GM03348 (cell line): ENCODE results near the gene MRPL54.
"Not testable (repeated sequence)": the region's sequence is repeated elsewhere in the genome, so short reads cannot be mapped to it uniquely, and the experiment has no call there.

Experiments
- DNase-seq: peaks from one replicate; pipeline ENCODE4 v3.0.0; 2012; ENCODE audit warnings: low spot score

MRPL54 gene

GRCh38 chr19:3743486-3743885, 19.0 kb upstream of the MRPL54 start:
- no peak for DNase-seq

- no peak for DNase-seq
Measured at GRCh38 chr19:3745363-3746045, 17.0 kb upstream of the MRPL54 start.

GRCh38 chr19:3746371-3747056, 16.0 kb upstream of the MRPL54 start:
- DNase-seq, result no peak

GRCh38 chr19:3748965-3749364, 13.5 kb upstream of the MRPL54 start:
- no peak for DNase-seq

GRCh38 chr19:3750211-3750610, 12.3 kb upstream of the MRPL54 start:
- no peak for DNase-seq

- no peak for DNase-seq
Measured at GRCh38 chr19:3751236-3751635, 11.2 kb upstream of the MRPL54 start.

GRCh38 chr19:3752492-3752891, 10.0 kb upstream of the MRPL54 start:
- DNase-seq, result no peak

GRCh38 chr19:3753631-3754410, 8.7 kb upstream of the MRPL54 start:
- no peak for DNase-seq

GRCh38 chr19:3757705-3758104, 4.8 kb upstream of the MRPL54 start:
- DNase-seq, result not testable (repeated sequence)

- not testable (repeated sequence) for DNase-seq
Measured at GRCh38 chr19:3758297-3758696, 4.2 kb upstream of the MRPL54 start.

- no peak for DNase-seq
Measured at GRCh38 chr19:3759482-3760254, 2.8 kb upstream of the MRPL54 start.

- DNase-seq, result peak; percentile 36
Measured at GRCh38 chr19:3760871-3761361, 1.6 kb upstream of the MRPL54 start.

GRCh38 chr19:3761382-3762129, 926 bp upstream of the MRPL54 start, which contains the start of gene APBA3:
TSS of gene APBA3 (minus strand) at chr19:3761692. CDS start at chr19:3760264, 1,428 bp downstream.
- peak; percentile 97 for DNase-seq

GRCh38 chr19:3762130-3762473, 380 bp upstream of the MRPL54 start:
- DNase-seq, result no peak

- no peak for DNase-seq
Measured at GRCh38 chr19:3765121-3765520, 2.6 kb downstream of the MRPL54 start.

- not testable (repeated sequence) for DNase-seq
Measured at GRCh38 chr19:3765757-3766156, 3.3 kb downstream of the MRPL54 start.

- DNase-seq, result no peak
Measured at GRCh38 chr19:3766520-3766919, 4.0 kb downstream of the MRPL54 start.

- DNase-seq, result no peak
Measured at GRCh38 chr19:3767050-3767449, 4.6 kb downstream of the MRPL54 start.

- no peak for DNase-seq
Measured at GRCh38 chr19:3768015-3768747, 5.7 kb downstream of the MRPL54 start.

- no peak for DNase-seq
Measured at GRCh38 chr19:3768748-3769099, 6.2 kb downstream of the MRPL54 start.

GRCh38 chr19:3769494-3769893, 7.0 kb downstream of the MRPL54 start:
- no peak for DNase-seq
